Omental fat pad (tissue), 4 donors: Measurements from ENCODE around the gene SHC2. TPM values are rescaled to one million over a fixed set of nuclear protein-coding genes. Genes with fewer than 3 reads are reported as not detected.

Experiments
- ATAC-seq: fragments of 150-250 bp; one replicate; pipeline ENCODE4 v1.9.1; 2016; ENCODE audit warnings: mild to moderate bottlenecking, moderate library complexity; ENCODE audit not compliant: low FRiP score
- DNase-seq: peaks from one replicate; pipeline ENCODE4 v3.0.0-alpha.2; 2019; ENCODE audit warnings: low spot score
- total RNA-seq, 4 donors: library from RNA; depleted of rRNA; stranded (reverse); fragments of >200 nt; gene quantifications; one replicate each; pipeline ENCODE4 v1.1.0, GENCODE V29; 2016
- TF ChIP-seq, protein P1 (sequence below), 3 donors: fragments of 450-650 bp; IDR thresholded peaks; one replicate each; pipeline ENCODE4 v1.5.1; 2016 to 2017; ENCODE audit warnings: antibody characterized with exemption in 3 of 3, mild to moderate bottlenecking in 3 of 3, moderate library complexity in 2 of 3

SHC2 gene
- total RNA-seq, 4 donors from 2014 or later = 11.7 to 27.1 (median 18.8) TPM

DNA sequence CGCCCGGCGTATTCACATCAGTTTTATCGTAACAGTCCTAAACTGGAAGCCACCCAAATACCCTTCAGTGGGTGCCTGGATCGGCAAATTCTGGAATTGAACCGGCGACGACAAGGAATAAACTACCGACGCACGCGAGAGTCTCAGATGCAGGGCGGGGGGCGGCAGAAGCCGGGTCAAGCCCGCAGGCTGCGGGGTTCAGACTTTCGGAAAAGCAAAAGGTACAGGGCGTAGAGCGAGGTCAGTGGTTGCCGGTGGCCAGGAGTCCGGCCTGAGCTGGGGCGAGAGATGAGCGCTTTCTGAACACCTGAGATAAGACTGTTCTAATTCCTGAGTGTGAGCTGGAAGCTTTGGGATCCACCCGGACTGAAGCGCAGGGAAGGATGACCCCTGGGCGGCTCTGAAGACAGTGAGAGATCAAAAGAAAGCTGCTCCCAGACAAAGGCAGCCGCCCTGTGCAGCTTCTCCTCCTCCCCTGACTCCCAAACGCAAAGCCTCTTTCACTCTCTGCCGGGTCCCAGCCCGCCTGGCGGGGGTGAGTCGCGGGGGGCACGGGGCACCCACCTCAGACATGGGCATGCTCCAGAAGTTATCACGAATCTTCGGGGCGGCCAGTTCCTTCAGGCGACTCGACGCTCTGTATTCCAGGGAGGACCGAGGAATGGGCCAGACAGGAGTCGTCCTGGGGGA lies 90.0 kb downstream of the SHC2 start:
- TF ChIP-seq, protein P1, sequence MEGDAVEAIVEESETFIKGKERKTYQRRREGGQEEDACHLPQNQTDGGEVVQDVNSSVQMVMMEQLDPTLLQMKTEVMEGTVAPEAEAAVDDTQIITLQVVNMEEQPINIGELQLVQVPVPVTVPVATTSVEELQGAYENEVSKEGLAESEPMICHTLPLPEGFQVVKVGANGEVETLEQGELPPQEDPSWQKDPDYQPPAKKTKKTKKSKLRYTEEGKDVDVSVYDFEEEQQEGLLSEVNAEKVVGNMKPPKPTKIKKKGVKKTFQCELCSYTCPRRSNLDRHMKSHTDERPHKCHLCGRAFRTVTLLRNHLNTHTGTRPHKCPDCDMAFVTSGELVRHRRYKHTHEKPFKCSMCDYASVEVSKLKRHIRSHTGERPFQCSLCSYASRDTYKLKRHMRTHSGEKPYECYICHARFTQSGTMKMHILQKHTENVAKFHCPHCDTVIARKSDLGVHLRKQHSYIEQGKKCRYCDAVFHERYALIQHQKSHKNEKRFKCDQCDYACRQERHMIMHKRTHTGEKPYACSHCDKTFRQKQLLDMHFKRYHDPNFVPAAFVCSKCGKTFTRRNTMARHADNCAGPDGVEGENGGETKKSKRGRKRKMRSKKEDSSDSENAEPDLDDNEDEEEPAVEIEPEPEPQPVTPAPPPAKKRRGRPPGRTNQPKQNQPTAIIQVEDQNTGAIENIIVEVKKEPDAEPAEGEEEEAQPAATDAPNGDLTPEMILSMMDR (IDR thresholded peaks at IDR 0.05) = no peak
- DNase-seq (no peak), ATAC-seq (no peak)

DNA sequence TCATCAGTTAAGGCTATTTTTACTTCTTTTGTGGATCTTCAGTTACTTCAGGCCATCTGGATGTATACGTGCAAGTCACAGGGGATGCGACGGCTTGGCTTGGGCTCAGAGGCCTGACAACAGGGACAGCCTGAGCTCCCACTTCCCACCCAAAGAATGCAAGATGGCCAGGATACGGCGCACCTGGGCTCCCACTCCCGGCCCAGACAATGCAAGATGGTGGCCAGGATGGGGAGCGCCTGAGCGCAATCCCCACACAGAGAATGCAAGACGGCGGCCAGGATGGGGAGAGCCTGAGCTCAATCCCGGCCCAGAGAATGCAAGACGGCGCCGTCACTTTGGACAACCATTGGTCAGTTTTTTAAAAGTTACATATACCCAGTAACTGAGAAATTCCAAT lies 91.0 kb downstream of the SHC2 start:
- TF ChIP-seq, protein P1 (IDR thresholded peaks at IDR 0.05) = no peak
- DNase-seq (no peak), ATAC-seq (no peak)

DNA sequence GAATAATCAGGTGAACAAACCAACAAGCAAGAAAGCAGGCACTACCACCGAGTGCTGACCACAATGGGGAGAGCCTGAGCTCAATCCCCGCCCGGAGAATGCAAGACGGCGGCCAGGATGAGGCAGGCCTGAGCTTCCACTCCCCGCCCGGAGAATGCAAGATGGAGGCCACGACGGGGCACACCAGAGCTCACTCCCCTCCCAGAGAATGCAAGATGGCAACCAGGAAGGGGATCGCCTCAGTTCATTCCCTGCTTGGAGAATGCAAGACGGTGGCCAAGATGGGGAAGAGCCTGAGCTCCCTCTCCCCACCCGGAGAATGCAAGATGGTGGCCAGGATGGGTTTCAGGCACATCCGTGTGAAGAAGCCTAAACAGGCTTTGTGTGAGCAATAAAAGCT lies 91.6 kb downstream of the SHC2 start:
- DNase-seq = no peak
- TF ChIP-seq, protein P1 (IDR thresholded peaks at IDR 0.05) = no peak
- no peak for ATAC-seq

DNA sequence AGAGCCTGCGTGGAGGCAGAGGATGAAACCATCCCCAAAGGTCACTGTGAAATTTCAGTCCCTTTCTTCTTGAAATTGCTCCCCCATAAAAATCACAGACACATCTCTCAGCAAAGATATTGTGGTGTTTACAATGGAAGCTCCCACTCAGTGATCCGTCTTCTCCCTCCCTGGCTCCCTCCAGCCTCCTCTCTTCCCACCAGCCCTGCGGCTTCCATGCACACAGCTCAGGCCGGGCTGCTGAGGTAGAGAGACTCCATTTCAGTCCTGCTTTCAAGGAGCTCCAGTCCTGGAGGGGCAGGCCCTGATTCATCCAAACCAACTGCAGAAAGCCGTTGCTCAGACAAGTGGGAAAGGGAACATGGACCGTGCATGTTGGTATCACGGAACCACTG lies 92.2 kb downstream of the SHC2 start:
- ATAC-seq (no peak), DNase-seq (no peak)
- TF ChIP-seq, protein P1 (IDR thresholded peaks at IDR 0.05) = no peak

DNA sequence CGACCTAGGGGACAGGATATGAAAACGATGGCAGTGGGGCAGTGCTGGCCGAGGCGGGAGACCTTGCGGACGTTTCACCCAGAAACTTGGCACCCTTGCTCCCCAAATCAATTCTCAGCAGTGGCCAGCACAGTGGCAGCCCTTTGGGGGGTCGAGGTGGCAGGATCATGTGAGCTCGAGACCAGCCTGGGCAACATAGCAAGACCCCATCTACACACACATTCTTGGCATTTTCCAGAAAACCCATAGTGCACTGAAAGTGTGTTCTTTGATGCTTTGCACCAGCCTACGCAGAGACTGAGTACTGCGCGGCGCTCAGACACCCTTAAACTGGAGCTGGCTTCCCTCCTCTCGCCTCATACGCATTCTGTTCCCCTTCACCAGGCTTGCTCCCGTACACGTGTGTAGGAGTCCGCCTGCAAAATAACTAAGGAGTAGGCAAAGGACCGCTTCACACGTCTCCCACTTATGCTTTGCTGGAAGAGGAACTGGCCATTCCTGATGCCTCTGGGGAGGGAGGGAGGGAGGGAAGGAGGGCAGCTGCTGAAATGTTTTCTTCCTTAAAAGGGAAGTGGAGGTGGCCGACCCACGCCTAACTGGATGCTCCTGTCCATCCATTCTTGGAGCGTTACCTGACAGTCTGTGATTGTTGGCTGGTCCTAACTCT lies 92.7 kb downstream of the SHC2 start:
- no peak for DNase-seq
- no peak for ATAC-seq
- TF ChIP-seq, protein P1 (IDR thresholded peaks at IDR 0.05) = no peak

DNA sequence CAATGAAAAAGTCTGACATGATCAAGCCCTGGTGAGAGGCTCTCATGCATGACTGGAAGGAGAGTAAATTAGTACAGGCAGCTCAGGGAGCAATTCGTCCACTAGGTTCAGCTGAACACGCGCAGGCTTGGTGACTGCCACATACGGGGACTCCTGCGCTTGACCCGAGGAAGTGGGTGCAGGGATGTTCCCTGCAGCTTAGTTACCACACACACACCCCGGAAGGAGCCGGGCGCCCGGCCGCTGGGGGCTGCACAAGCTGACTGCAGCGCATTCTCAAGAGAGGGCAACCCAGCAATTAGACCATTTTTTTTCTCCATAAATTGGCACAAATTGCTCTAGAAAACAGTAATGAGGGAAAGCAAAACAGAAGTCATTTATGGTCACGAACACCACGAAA lies 93.3 kb downstream of the SHC2 start:
- TF ChIP-seq, protein P1 (IDR thresholded peaks at IDR 0.05) = no peak
- DNase-seq = no peak

DNA sequence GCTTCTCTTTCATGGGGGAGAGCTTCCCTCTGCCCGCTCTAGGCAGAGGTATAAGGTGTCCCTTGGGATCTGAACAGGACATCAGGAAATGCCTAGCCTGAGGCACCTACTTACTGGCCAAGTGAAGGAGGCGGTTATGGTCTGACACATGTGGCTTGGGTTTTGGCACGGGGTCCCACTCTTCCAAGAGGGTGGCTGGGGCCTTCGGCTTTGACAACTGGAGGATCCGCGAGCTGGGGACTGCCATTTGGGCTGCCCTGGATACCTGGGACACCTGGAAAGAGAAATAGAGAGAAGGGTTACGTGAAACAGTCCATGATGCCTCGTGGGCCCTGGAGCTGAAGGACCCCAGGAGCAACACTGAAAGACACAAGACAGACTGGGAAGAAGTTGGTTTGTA lies 93.9 kb downstream of the SHC2 start:
- ATAC-seq (no peak), DNase-seq (no peak)
- TF ChIP-seq, protein P1 (IDR thresholded peaks at IDR 0.05) = no peak

More for the DNA sequence above, 93.3 kb downstream of the SHC2 start:
- no peak for ATAC-seq
